CD14-positive monocyte (primary cell): ENCODE data around the gene PMPCA. TPM values are rescaled to one million over a fixed set of nuclear protein-coding genes. Genes with fewer than 3 reads are reported as not detected.

Source experiments
- DNase-seq, 3 donors: peaks; one replicate each; pipeline ENCODE4 v3.0.0-alpha.2; 2011 to 2022
- H2AFZ ChIP-seq: 2 replicates; pipeline ENCODE4 v1.6.0; 2012; ENCODE audit warnings: mild to moderate bottlenecking, low read depth, low read length, inconsistent platforms; ENCODE audit not compliant: insufficient read depth, poor library complexity, severe bottlenecking
- H3K27ac ChIP-seq, 2 donors: 1 replicate in 1 of 2; 2 replicates in 1 of 2; pipeline ENCODE4 v1.5.1; 2012 to 2013; ENCODE audit warnings: low read length in 2 of 2, control low read depth in 1 of 2, inconsistent platforms in 1 of 2, low read depth in 1 of 2, mild to moderate bottlenecking in 1 of 2
- H3K27me3 ChIP-seq, 2 donors: one replicate each; pipeline versions ENCODE4 v1.6.0 to v1.6.1; 2011 to 2013; ENCODE audit warnings: low read length in 2 of 2; ENCODE audit not compliant: control insufficient read depth in 2 of 2, insufficient read depth in 2 of 2
- H3K36me3 ChIP-seq, 2 donors: replicated peaks in 1 of 2; 1 replicate in 1 of 2; 2 replicates in 1 of 2; pipeline versions ENCODE4 v1.5.1 to v1.6.1; 2012 to 2013; ENCODE audit warnings: low read length in 2 of 2, control low read depth in 1 of 2, inconsistent platforms in 1 of 2, mild to moderate bottlenecking in 1 of 2; ENCODE audit not compliant: insufficient read depth in 2 of 2, control insufficient read depth in 1 of 2
- H3K4me1 ChIP-seq, 2 donors: 1 replicate in 1 of 2; 2 replicates in 1 of 2; pipeline versions ENCODE4 v1.5.1 to v1.6.1; 2012 to 2013; ENCODE audit warnings: low read length in 2 of 2, control low read depth in 1 of 2, inconsistent platforms in 1 of 2, mild to moderate bottlenecking in 1 of 2, moderate library complexity in 1 of 2; ENCODE audit not compliant: insufficient read depth in 2 of 2, control insufficient read depth in 1 of 2
- H3K4me2 ChIP-seq: replicated peaks from 2 replicates; pipeline ENCODE3; 2012; ENCODE audit warnings: low read length, moderate library complexity, mild to moderate bottlenecking; ENCODE audit not compliant: poor library complexity, severe bottlenecking; ENCODE audit errors: extremely low read depth
- H3K4me3 ChIP-seq, 3 experiments: fragments of 200-600 bp in 1 of 3; sonication (generic) in 1 of 3; replicated peaks in 1 of 3; 1 replicate in 2 of 3; 2 replicates in 1 of 3; pipeline ENCODE4 v1.5.1; 2011 to 2013; ENCODE audit warnings: low read length in 3 of 3, mild to moderate bottlenecking in 3 of 3, control low read depth in 2 of 3, low read depth in 2 of 3, inconsistent platforms in 1 of 3, moderate library complexity in 1 of 3
- H3K79me2 ChIP-seq: 2 replicates; pipeline ENCODE4 v1.6.0; 2012; ENCODE audit warnings: mild to moderate bottlenecking, control low read depth, inconsistent platforms, low read length, moderate library complexity; ENCODE audit not compliant: insufficient read depth
- H3K9ac ChIP-seq: 2 replicates; pipeline ENCODE4 v1.6.0; 2017; ENCODE audit warnings: low read length, mild to moderate bottlenecking; ENCODE audit not compliant: insufficient read depth, poor library complexity, severe bottlenecking
- H3K9me3 ChIP-seq, 2 donors: replicated peaks in 1 of 2; 1 replicate in 1 of 2; 2 replicates in 1 of 2; pipeline versions ENCODE4 v1.5.1 to v1.6.1; 2012 to 2013; ENCODE audit warnings: low read length in 2 of 2, control low read depth in 1 of 2; ENCODE audit not compliant: control insufficient read depth in 1 of 2, insufficient read depth in 1 of 2
- H4K20me1 ChIP-seq: 2 replicates; pipeline ENCODE4 v1.6.0; 2012; ENCODE audit warnings: mild to moderate bottlenecking, low read length, control low read depth, moderate library complexity; ENCODE audit not compliant: insufficient read depth
- H3K27ac Mint-ChIP-seq, 7 donors: one replicate each; pipeline ENCODE4 v1.8.0; 2020; ENCODE audit warnings: mild to moderate bottlenecking in 7 of 7, mixed read lengths in 7 of 7, moderate library complexity in 6 of 7, inconsistent platforms in 2 of 7
- H3K27me3 Mint-ChIP-seq, 3 donors: one replicate each; pipeline ENCODE4 v1.8.0; 2021 to 2022; ENCODE audit warnings: low read depth in 3 of 3, mild to moderate bottlenecking in 3 of 3, mixed read lengths in 3 of 3, moderate library complexity in 3 of 3, inconsistent platforms in 1 of 3
- H3K36me3 Mint-ChIP-seq, 2 donors: one replicate each; pipeline ENCODE4 v1.8.0; 2020; ENCODE audit warnings: mixed read lengths in 2 of 2, inconsistent platforms in 1 of 2, mild to moderate bottlenecking in 1 of 2
- H3K4me1 Mint-ChIP-seq: one replicate; pipeline ENCODE4 v1.8.0; 2020; ENCODE audit warnings: mild to moderate bottlenecking, mixed read lengths
- H3K4me3 Mint-ChIP-seq, 2 donors: one replicate each; pipeline ENCODE4 v1.8.0; 2020; ENCODE audit warnings: mild to moderate bottlenecking in 2 of 2, mixed read lengths in 2 of 2, moderate library complexity in 1 of 2
- H3K9me3 Mint-ChIP-seq, 7 donors: one replicate each; pipeline ENCODE4 v1.8.0; 2020 to 2022; ENCODE audit warnings: mixed read lengths in 7 of 7, mild to moderate bottlenecking in 6 of 7, moderate library complexity in 6 of 7, inconsistent platforms in 2 of 7
- CTCF ChIP-seq: fragments of 200-600 bp; IDR thresholded peaks from one replicate; pipeline ENCODE4 v1.8.0; 2022; ENCODE audit warnings: antibody characterized with exemption, mild to moderate bottlenecking
- WGBS: methylation state at CpG from one replicate; pipeline ENCODE4 v1.1.5; 2013; ENCODE audit warnings: missing lambda C conversion rate; ENCODE audit not compliant: insufficient coverage; 5-methylcytosine and 5-hydroxymethylcytosine counted together
- intact Hi-C, 2 donors: fragments of 100-400 bp; cut with micrococcal nuclease; formaldehyde crosslinking; loops; one replicate each; pipeline versions ENCODE4 v1.15.0 to v1.15.1; 2023
- polyA plus RNA-seq, 3 donors: library from polyadenylated mRNA; depleted of rRNA in 1 of 3; unstranded in 2 of 3; stranded (reverse) in 1 of 3; fragments of 300-500 nt in 2 of 3; fragments of >200 nt in 1 of 3; fragmentation: Illumina TruSeq in 2 of 3; gene quantifications; 1 replicate in 2 of 3; 2 replicates in 1 of 3; pipeline ENCODE4 v1.2.3, GENCODE V29; 2012 to 2021

Gene PMPCA
- polyA plus RNA-seq, 3 donors: 23.1 to 58.8 (median 24.9) TPM

- intact Hi-C loops: loop anchor here (2.0 to 5.0 kb wide), 3 partner anchors 27 to 61 kb away; partner anchors contain the start of genes CARD9 (in 1 of the 2) and DNLZ (in 1 of the 2)
- 10% methylated on average over 71 of the region's 71 CpGs for WGBS
- Histone ChIP-seq H3K27ac (peak within 1 kb of the TSS in 1 of 2 donors; percentile 62), H3K36me3 (peaks cover 41 to 49% of the 10 kb centered on the region in 2 donors), H3K27me3 (no peaks in the 10 kb centered on the region), H3K4me1 (peaks cover 17 to 23% of the 10 kb centered on the region in 2 donors), H2AFZ (peak within 1 kb of the TSS; percentile 82), H4K20me1 (peaks cover 14% of the 10 kb centered on the region), H3K79me2 (peaks cover 15% of the 10 kb centered on the region), H3K9ac (peak within 1 kb of the TSS; percentile 76), H3K4me3 (peak within 1 kb of the TSS; percentile 47 to 88 (median 77)), H3K4me2 (peak within 1 kb of the TSS; percentile 85), H3K9me3 (no peaks in the 10 kb centered on the region)
- H3K4me1 Mint-ChIP-seq: peaks cover 19% of the 10 kb centered on the region
- H3K9me3 Mint-ChIP-seq: peaks cover 0 to 2% (median 0%) of the 10 kb centered on the region in 7 donors
- peaks cover 42 to 60% of the 10 kb centered on the region in 2 donors for H3K36me3 Mint-ChIP-seq
- peak within 1 kb of the TSS in 5 of 7 donors; percentile 30 to 52 (median 44) for H3K27ac Mint-ChIP-seq
- DNase-seq: peak; percentile 79 to 89 (median 86)
- peak within 1 kb of the TSS; percentile 83 to 88 for H3K4me3 Mint-ChIP-seq
- TF ChIP-seq CTCF: peak; percentile 94
- H3K27me3 Mint-ChIP-seq: peaks cover 0 to 4% (median 4%) of the 10 kb centered on the region in 3 donors
These were observed 10.2 kb upstream of the PMPCA start, which contains the start of gene SNAPC4 for GRCh38 chr9:136400038-136400834. Gene SNAPC4, minus strand, starts transcription at chr9:136400170. Its CDS starts 1,742 bp downstream, at chr9:136398428.

DNA sequence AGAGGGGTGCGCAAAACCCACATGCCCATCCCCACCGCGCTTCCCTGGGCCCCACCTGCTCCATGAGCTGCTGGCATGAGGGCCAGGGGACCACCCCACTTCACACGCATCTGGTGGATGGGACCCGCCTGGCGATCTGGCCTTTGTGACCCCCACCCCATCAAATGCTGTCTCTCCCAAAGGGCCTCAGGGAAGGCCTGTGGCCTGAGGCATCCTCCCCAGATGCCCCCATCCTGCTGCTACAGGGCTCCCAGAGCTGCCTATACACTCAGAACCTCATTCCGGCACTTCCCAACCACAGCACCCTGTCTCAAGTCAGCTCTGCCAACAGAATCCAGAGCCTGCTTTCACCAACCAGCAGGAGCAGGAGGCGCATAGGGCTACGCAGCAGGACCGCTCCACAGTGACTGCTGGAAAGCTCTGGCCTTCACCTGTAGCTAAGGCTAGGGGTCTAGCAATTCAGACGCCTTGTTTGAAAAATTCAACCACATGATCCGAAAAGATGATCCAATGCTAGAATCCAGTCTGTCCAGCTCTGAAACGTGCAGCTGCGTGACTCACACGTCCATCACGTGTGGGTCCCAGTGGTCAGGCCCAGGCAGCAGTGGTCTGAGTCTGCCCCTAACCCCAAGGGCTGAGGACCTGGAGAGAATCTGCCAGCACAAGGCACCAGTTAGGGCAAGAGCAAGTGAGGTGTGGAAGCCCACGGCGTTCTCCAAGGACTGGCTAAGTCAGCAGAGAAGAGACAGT lies 9.1 kb upstream of the PMPCA start:
- peaks cover 17 to 23% of the 10 kb centered on the region in 2 donors for H3K4me1 ChIP-seq
- intact Hi-C loops: loop anchor here (2.0 to 5.0 kb wide), 3 partner anchors 29 to 63 kb away; partner anchors contain the start of genes CARD9 (in 1 of the 2) and DNLZ (in 1 of the 2)
- no peak overlapping the region for H3K9ac ChIP-seq
- Mint-ChIP-seq H3K4me1 (peaks cover 19% of the 10 kb centered on the region), H3K27me3 (peaks cover 0 to 4% (median 4%) of the 10 kb centered on the region in 3 donors), H3K4me3 (no peak overlapping the region), H3K36me3 (peaks cover 40 to 59% of the 10 kb centered on the region in 2 donors), H3K27ac (peak overlapping the region in 2 of 7 donors; percentile 5 to 78), H3K9me3 (peaks cover 0 to 2% (median 0%) of the 10 kb centered on the region in 7 donors)
- peaks cover 14% of the 10 kb centered on the region for H4K20me1 ChIP-seq
- no peak for DNase-seq
- H3K36me3 ChIP-seq: peaks cover 39 to 48% of the 10 kb centered on the region in 2 donors
- H3K27me3 ChIP-seq: no peaks in the 10 kb centered on the region
- H3K4me2 ChIP-seq: no peak overlapping the region
- H3K79me2 ChIP-seq: peaks cover 15% of the 10 kb centered on the region
- no peaks in the 10 kb centered on the region for H3K9me3 ChIP-seq
- TF ChIP-seq CTCF: no peak
- no peak overlapping the region for H3K4me3 ChIP-seq
- 91% methylated on average over 16 of the region's 18 CpGs for WGBS
- H2AFZ ChIP-seq: no peak overlapping the region
- no peak overlapping the region for H3K27ac ChIP-seq
